GM19035 (cell line): ENCODE data around the gene ADGRV1.

Source experiments
- ATAC-seq: cut with Tn5 transposase; IDR thresholded peaks from one replicate; pipeline ENCODE4 v1.9.1; 2021; ENCODE audit not compliant: unreplicated experiment

The ADGRV1 gene

GRCh38 chr5:90930756-90931431 is 372.3 kb downstream of the ADGRV1 start:
- ATAC-seq, result no peak

DNA sequence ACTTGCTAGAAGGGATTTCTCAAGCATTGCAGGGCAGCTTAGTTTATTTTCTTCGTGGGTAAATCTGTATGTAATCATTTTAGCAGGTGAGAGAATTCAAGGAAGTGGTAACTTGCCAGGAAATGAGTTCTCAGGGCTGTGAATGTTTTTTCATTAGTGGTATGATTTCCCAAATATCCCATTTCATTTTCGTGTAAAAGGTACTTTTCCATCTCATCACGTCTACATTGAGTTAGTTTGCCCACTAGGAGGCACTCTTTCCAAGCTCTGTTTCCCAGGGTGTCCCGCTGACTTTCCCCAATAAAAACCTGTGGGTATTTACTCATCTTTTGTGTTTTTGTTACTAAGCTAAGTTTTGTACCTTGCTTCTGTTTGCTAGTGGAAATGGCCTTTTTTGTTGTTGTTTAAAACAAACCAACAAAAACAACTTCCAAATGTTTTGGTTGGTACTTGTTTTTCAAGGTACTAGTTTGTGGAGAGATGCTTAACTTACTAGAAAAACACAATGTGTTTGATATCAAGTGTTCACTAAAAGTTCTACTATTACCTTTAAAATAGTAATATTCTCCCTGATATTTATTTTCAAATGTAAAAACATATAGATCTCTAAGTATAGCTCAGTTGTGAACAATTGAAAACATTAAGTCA is 373.6 kb downstream of the ADGRV1 start:
- no peak for ATAC-seq

DNA sequence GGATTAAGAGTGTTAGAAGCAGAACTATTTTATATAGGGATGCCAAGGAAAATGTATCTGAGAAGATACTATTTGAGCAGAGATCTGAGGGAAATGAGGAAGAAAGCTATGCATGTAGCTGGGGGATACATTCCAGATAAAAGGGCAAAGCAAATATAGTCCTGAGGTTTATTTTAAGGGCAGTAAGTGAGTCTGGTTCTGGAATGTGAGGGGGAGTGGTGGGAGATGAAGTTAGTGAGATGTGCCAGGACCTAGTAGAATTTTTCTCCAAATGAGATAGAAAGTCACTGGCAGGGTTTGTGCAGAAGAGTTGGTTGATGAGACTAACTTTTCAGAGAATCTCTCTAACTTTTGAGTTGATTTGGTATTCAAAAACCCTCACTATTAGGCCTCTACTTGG is 374.7 kb downstream of the ADGRV1 start:
- ATAC-seq, result no peak

DNA sequence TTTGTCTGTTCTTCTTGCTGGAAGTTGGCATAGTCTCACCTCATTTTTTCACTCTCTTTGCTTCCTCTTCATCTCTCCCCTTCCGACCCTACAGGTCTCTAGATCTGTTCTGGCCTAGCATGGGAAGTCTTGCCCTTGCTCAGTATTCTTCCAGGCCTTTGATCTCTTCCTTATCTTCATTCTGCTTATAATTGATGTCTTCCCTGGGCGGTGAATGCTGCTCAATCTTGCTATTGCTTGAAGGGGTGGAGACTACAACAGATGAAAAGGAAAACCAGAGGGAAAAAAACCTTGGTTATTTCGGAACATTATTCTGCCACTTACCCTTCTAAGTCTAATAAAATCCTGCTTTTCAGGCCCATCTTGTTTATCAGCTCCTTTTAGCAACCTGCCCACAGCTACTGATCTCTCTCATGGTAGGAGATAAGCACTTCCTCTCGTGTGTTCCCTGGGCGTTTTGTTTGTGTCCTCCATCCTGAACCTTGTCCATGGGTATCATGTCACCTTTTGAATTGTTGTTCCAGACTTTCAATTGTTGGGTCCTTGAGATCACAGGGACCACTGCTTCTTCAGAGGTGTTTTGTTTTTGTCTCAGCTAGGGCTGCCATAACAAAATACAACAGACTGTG is 375.6 kb downstream of the ADGRV1 start:
- no peak for ATAC-seq

DNA sequence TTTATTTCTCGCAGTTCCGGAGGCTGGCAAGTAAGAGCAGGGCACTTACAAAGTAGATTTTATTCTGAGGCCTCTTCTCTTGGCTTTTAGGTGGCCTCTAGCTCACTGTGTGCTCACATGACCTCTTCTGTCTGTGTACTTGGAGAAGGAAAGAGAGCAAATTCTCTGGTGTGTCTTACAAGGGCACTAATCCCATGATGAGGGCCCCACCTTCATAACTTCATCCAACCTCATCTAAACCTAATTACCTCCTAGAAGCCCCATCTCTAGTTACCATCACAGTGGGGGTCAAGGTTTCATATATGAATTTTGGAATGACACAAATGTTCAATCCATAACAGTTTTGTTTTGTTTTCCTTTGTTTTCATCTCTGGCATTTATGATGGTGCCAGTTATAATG is 376.1 kb downstream of the ADGRV1 start:
- ATAC-seq, result no peak

- ATAC-seq, result no peak
These were observed 380.6 kb downstream of the ADGRV1 start for GRCh38 chr5:90939211-90939610.

- peak; percentile 100 for ATAC-seq
These were observed 381.8 kb downstream of the ADGRV1 start for GRCh38 chr5:90940227-90940995.

DNA sequence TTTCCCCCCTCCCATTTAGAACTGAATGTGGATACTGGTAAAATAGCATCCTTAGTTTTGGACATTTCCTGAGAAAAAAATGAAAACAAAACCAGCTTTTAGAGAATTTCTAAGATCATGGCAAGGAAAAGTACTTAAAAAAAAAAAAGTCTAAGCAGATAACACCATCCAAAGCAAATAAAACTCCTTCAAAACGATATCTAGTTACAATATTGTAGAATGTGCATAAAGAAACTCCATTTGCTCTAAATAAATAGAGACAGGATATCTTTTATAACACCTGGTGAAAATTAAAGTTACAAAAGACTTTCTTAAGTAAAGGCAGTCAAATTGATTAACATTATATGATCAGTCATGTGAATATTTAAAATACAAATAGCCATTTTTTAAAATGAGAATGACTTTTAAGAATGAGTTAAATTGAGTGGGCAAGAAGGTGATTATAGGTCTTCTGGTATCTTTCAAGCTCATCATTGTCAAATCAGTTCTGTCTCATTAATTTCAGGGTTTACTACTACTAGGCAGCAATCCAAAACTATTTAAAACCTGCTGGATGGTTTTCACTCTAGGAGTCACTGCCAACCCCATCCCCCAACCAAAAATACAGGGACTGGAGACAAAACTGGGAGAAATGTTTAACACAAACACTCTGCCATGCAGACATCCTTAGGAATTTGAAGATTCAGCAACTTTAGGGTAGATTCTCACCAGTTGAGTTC is 382.6 kb downstream of the ADGRV1 start:
- ATAC-seq, result no peak

DNA sequence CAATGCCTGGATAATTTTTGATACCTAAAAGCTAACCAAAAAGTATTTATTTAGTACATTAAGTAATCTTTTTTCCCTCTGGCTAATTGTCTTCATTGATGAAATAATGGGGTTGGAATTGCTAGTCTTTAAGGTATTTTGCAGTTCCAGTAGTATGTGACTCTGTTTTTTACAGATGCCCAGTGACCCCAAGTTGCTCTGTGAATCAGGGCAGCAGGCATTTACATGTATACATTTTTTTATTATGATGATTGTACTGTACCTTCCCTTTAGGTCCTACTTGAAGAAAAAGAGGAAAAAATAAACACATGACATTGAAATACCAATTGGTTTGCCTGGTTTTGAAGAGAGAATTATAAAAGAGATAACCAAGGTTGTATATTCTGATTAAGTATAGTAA is 385.5 kb downstream of the ADGRV1 start:
- ATAC-seq, result no peak

GRCh38 chr5:90947667-90948066 is 389.1 kb downstream of the ADGRV1 start:
- ATAC-seq, result no peak

GRCh38 chr5:90948969-90949368 is 390.4 kb downstream of the ADGRV1 start:
- no peak for ATAC-seq

DNA sequence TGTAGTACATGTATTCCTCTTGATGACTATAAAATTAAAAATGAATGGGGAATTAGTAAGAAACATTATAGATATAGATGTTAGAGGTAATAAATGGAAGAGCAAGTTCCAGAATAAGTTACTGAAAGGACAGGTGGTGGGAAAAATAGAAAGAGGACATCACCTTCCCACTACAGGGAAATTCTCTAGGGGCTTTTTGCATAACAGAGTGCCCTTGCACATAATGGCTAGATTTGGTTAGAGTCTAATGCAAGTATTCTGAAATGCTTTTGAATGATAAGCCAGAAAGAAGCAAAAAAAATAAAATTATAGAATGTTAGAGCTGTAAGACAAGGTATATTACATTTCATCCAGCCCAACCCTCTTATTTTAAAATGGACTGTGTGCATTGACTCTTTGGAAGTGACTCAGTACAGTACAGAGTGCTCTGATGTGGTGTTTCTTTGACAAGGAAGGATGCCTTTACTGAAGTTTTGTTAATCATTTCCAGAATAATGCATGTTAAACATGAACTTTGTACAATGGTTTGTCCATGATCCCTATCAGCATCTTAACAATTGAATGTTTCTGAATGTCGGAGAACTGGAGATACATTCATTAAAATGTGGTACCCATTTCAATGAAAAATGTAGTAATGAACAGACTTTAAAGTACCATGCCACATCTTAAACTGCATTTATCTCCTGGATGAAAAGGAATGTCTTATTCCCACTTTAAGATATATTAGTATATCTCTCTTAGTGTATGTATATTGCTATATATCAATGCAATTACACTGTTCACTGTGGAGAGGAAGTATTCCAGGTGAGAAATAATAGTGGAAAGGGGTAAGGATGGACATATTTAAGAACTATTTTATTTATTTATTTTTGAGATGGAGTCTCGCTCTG is 391.1 kb downstream of the ADGRV1 start:
- no peak for ATAC-seq

DNA sequence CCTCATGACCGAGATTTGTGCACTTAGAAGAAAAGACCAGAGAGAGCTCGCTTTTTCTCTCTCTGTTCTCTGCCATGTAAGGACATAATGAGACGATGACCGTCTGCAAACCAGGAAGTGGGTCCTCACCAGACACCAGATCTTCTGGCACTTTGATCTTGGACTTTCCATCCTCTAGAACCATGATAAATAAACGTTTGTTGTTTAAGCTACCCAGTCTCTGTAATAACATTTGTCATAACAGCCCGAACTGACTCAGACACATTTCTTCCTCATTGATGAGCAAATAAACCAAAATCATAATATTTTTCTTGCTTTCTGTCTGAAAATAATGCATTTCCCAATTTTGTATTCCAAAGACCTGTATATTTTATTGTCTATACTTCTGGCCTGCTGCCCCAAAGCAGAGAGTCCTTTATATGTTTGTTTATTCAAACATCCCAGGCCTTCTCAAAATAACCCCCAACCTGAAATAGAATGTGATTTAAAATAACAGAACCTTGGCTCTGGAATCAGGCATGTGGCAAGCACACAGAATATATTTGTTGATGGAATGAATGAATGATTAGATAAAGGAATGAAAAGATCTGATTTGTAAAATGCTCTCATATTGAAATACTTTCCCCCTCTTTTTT is 396.5 kb downstream of the ADGRV1 start:
- no peak for ATAC-seq

GRCh38 chr5:90956511-90957097 is 398.0 kb downstream of the ADGRV1 start:
- no peak for ATAC-seq

- no peak for ATAC-seq
These were observed 399.3 kb downstream of the ADGRV1 start for GRCh38 chr5:90957906-90958305.

GRCh38 chr5:90959262-90959661 is 400.7 kb downstream of the ADGRV1 start:
- no peak for ATAC-seq

GRCh38 chr5:90962481-90962880 is 403.9 kb downstream of the ADGRV1 start:
- no peak for ATAC-seq

- no peak for ATAC-seq
These were observed 406.6 kb downstream of the ADGRV1 start for GRCh38 chr5:90965110-90965685.

DNA sequence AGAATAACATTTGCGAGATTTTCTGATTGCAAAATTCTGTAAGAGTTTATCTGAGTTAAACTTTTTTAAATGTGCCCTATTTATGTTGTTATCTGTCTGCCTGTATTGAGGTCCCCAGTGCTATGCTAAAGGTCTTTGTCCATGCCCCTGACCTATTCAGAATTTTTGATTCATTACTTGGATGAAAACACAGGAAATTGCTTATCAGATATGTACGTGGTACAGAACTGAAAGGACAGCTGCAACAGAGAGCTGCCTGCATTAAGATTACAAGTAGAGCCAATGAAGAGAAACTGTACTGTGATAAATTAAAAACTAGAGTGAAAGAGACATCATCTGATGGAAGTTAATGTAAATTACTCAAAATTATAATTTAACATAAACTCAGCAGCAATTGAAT is 408.8 kb downstream of the ADGRV1 start:
- ATAC-seq, result no peak
